Psoas muscle (tissue), 8 donors: Measurements from ENCODE around the gene CSPG4. TPM values are rescaled to one million over a fixed set of nuclear protein-coding genes. Genes with fewer than 3 reads are reported as not detected.
"Not testable (repeated sequence)": the region's sequence is repeated elsewhere in the genome, so short reads cannot be mapped to it uniquely, and the experiment has no call there.

Experiments used
- ATAC-seq, 4 donors: fragments of 200-7000 bp; cut with Tn5 transposase; one replicate each; pipeline ENCODE4 v1.9.1; 2020; ENCODE audit warnings: moderate library complexity in 3 of 4, mild to moderate bottlenecking in 2 of 4
- DNase-seq, 2 donors: peaks; one replicate each; pipeline ENCODE4 v3.0.0-alpha.2; 2020
- H3K27ac ChIP-seq: fragments of 200-600 bp; one replicate; pipeline ENCODE4 v1.8.0; 2022
- H3K27me3 ChIP-seq, 3 donors: fragments of 200-600 bp in 1 of 3; one replicate each; pipeline versions ENCODE4 v1.6.1 to v1.8.0; 2013 to 2022; ENCODE audit warnings: low read length in 2 of 3, mild to moderate bottlenecking in 2 of 3, moderate library complexity in 1 of 3; ENCODE audit not compliant: insufficient read depth in 3 of 3
- H3K36me3 ChIP-seq, 2 donors: fragments of 200-600 bp in 1 of 2; one replicate each; pipeline versions ENCODE4 v1.6.1 to v1.8.0; 2013 to 2022; ENCODE audit warnings: low read depth in 1 of 2, mild to moderate bottlenecking in 1 of 2, moderate library complexity in 1 of 2; ENCODE audit not compliant: insufficient read depth in 1 of 2
- H3K4me1 ChIP-seq: fragments of 200-600 bp; one replicate; pipeline ENCODE4 v1.8.0; 2022
- H3K4me3 ChIP-seq: fragments of 200-600 bp; one replicate; pipeline ENCODE4 v1.8.0; 2022; ENCODE audit warnings: mild to moderate bottlenecking
- H3K9me3 ChIP-seq: fragments of 200-600 bp; one replicate; pipeline ENCODE4 v1.8.0; 2022
- WGBS, 3 donors: extraction: QIAGEN DNeasy Blood & Tissue Kit; methylation state at CpG; one replicate each; pipeline versions ENCODE4 v1.1.6 to v1.1.7; 2013; 5-methylcytosine and 5-hydroxymethylcytosine counted together
- intact Hi-C, 2 donors: fragments of 100-400 bp; cut with DNase I; formaldehyde crosslinking; loops; one replicate each; pipeline versions ENCODE4 v1.11.0 to v1.14.2; 2022
- polyA plus RNA-seq, 3 donors: library from polyadenylated mRNA; stranded (reverse); fragments of 200-250 nt; gene quantifications; one replicate each; pipeline ENCODE4 v1.2.3, GENCODE V29; 2013
- total RNA-seq, 4 donors: library from RNA; stranded (reverse); fragmentation: NEBNext Ultra II Directional in 2 of 4; extraction: Animal tissue kit (Norgen Biotek cat#: 25700) in 2 of 4; gene quantifications; one replicate each; pipeline versions ENCODE4 v1.2.1 to v1.2.4, GENCODE V29; 2021 to 2023
- TF ChIP-seq, protein P1 (sequence below): fragments of 200-600 bp; IDR thresholded peaks from one replicate; pipeline ENCODE4 v1.8.0; 2022; ENCODE audit warnings: antibody characterized with exemption
- donor health status: healthy with polysubstance abuse.
- donor health status: DM: no; HTN: no; CAD: no; lungs with moderate emphysema.
- donor health status: Bipolar disorder and iron deficiency.
- donor health status: healthy.
- donor health status: DM: yes; HTN: yes; CAD: no.
- donor health status: DM: no; HTN: no; CAD: no.
- donor health status: DM: no; HTN: no; CAD: no.
- donor health status: DM: yes; HTN: yes; CAD: no.

Gene CSPG4
- total and polyA plus RNA-seq, 7 donors, result 8.1 to 49.5 (median 15.9) TPM

DNA sequence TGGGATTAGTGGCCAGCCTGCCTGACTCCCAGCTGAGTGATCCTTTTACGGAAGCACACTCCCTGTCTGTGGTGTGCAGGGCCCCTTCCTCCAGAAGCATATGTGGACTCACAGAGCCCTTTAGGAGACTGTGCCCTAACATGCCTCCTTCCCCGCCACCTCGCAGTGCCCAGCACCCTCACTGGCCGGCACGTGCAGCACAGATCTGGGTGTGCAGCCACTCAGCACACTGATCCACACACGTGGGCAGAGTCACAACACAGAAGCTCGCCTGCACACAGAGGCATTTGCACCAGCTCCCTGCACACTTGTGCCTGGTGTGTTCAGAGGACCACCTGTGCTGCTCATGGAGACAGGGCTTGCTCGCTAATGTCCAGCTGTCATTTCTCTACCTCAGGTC is 23.6 kb upstream of the CSPG4 start:
- ATAC-seq (no peak), DNase-seq (no peak)
- Histone ChIP-seq H3K27ac (no peak overlapping the region), H3K27me3 (no peaks in the 10 kb centered on the region), H3K9me3 (no peaks in the 10 kb centered on the region), H3K36me3 (no peaks in the 10 kb centered on the region), H3K4me1 (no peaks in the 10 kb centered on the region), H3K4me3 (no peak overlapping the region)
- intact Hi-C loops, result no loop called here
- TF ChIP-seq, protein P1, sequence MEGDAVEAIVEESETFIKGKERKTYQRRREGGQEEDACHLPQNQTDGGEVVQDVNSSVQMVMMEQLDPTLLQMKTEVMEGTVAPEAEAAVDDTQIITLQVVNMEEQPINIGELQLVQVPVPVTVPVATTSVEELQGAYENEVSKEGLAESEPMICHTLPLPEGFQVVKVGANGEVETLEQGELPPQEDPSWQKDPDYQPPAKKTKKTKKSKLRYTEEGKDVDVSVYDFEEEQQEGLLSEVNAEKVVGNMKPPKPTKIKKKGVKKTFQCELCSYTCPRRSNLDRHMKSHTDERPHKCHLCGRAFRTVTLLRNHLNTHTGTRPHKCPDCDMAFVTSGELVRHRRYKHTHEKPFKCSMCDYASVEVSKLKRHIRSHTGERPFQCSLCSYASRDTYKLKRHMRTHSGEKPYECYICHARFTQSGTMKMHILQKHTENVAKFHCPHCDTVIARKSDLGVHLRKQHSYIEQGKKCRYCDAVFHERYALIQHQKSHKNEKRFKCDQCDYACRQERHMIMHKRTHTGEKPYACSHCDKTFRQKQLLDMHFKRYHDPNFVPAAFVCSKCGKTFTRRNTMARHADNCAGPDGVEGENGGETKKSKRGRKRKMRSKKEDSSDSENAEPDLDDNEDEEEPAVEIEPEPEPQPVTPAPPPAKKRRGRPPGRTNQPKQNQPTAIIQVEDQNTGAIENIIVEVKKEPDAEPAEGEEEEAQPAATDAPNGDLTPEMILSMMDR, result no peak
- WGBS, 3 donors, result 76 to 85% (median 85%) methylated on average over 8 of the region's 8 CpGs

GRCh38 chr15:75734861-75735760 is 22.5 kb upstream of the CSPG4 start:
- not testable (repeated sequence) for H3K4me1 ChIP-seq, H3K36me3 ChIP-seq, DNase-seq, H3K27ac ChIP-seq, H3K27me3 ChIP-seq, H3K9me3 ChIP-seq, ATAC-seq, H3K4me3 ChIP-seq
- WGBS, 3 donors, result 76 to 82% (median 79%) methylated on average over 27 of the region's 27 CpGs
- intact Hi-C loops, result loop anchor here in 1 of 2 donors (5.0 kb wide), 1 partner anchor 98 kb away; no protein-coding TSS in a partner anchor

DNA sequence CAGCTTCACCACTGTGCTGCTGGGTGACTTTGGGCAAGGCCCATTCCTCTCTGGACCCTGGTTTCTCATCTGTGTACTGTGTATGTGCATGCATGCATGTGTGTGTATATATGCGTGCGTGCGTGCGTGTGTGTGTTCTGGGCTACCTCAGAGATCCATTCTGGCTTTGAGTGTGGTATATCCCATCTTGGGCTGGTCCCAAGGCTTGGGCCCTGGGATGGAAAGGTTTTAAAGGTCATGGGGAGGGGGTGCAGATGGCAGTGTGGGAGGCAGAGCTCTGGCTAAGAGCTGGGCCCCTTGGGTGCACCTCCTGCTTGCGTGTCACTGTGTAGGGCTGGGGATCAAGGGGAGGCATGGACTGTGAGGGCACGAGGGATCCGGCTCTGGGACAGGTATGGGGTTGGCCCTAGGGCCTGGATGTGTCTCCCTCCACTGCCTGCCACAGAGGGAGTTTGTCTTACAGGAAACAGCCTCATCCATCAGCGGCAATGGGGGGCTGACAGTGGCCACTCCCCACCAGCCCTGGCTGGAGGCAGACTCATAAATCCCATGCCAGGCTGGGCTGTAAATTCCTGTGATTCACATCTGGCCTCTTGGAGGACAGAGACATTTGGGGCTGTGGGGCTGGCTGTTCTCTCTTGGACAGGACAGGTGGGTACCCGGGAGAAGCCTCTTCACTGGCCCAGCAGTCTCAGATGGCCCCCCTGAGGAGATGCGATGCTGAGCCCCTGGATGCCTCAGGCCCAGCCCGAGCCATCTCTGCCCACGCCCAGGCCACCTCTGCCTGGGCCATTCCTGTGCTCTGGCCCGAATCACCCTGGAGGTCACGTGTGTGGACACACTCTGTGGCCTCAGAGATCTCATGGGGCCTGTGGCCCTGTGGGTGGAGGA is 21.4 kb upstream of the CSPG4 start:
- Histone ChIP-seq H3K4me3 (no peak overlapping the region), H3K27me3 (no peaks in the 10 kb centered on the region), H3K27ac (no peak overlapping the region), H3K36me3 (no peaks in the 10 kb centered on the region), H3K9me3 (no peaks in the 10 kb centered on the region), H3K4me1 (no peaks in the 10 kb centered on the region)
- ATAC-seq (no peak), DNase-seq (no peak)
- TF ChIP-seq, protein P1, result no peak
- intact Hi-C loops, result loop anchor here in 1 of 2 donors (5.0 kb wide), 1 partner anchor 97 kb away; no protein-coding TSS in a partner anchor
- 87 to 88% (median 88%) methylated on average over 14 of the region's 14 CpGs for WGBS, 3 donors

DNA sequence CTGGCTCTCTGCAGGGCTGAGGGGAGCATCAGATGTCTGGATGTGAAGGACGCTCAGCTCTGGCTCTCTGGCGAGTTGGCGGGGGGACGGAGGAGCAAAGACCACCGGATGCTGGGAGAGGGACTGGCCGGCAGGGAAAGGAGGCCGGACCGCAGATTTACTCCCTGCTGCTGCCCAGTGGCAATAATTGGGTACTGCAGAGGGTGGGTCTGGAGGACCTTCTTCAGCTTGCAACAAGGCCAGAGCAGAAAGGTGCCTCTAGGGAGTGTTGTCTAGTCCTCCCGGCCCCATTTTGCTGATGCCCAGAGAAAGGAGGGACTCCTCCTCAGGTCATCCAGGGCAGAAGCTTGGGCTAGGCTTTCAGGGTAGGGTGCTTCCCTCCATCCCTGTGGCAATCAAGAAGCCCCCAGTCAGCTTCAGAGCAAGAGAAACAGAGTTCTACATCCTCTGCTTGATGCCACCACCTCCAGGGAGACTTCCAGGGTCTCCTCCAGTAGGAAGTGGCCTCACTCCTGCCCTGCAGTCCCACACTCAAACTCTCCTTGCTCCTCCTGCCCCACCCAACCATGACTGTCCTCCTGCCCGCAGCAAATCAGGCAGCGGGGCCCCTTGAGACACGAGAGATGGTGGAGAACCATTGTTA is 20.3 kb upstream of the CSPG4 start:
- TF ChIP-seq, protein P1, result peak; percentile 87
- no peaks in the 10 kb centered on the region for H3K36me3 ChIP-seq
- no peaks in the 10 kb centered on the region for H3K9me3 ChIP-seq
- peak; percentile 76 to 88 (median 83) for ATAC-seq
- DNase-seq, result peak; percentile 75 to 82
- 24 to 25% (median 24%) methylated on average over 12 of the region's 12 CpGs for WGBS, 3 donors
- no peaks in the 10 kb centered on the region for H3K4me1 ChIP-seq
- no peak overlapping the region for H3K27ac ChIP-seq
- no peak overlapping the region for H3K4me3 ChIP-seq
- H3K27me3 ChIP-seq, result no peaks in the 10 kb centered on the region
- intact Hi-C loops, result loop anchor here in 1 of 2 donors (5.0 kb wide), 1 partner anchor 96 kb away; no protein-coding TSS in a partner anchor
